DMS153 treated with DMSO at 0.1 percent for 48 hours (cell line): Measurements from ENCODE around the gene CERS1.

Experiments
- DNase-seq: peaks from one replicate; lab custom pipeline; 2025; ENCODE audit not compliant: unreplicated experiment; lab: John Stamatoyannopoulos, UW

CERS1 gene

DNA sequence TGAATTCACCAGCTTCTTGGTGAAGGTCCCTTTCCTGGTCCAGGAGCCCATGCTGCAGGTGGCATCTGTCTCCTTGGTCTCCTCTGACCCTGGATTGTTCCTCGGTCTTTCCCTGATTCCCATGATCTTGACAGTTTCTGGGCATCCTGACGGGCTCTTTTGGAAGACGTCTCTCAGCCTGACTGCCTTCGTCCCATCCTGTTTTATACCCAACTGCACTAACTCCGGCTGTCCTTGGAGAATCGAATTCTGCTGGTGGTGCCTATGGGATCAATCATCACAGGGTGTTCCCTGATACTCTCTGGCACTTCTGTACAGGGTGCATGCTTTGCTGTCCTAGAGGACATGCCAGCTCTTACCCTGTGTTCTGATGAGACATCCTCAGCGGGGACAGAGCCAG is 19.1 kb downstream of the CERS1 start:
- no peak for DNase-seq

DNA sequence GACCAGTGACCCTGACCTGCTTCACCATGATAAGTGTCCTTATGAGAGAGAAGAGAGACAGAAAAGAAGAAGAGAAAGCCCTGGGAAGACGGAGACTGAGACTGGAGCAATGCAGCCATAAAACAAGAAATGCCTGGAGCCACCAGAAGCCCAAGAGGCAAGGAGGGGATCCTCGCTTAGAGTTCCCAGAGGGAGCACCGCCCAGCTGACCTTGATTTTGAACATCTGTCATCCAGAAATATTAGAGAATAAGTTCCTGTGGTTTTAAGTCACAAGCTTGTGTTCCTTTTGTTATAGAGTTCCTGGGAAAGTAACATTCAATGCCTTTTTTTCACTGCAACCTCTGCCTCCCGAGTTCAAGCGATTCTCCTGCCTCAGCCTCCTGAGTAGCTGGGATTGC is 20.2 kb downstream of the CERS1 start:
- DNase-seq: no peak

DNA sequence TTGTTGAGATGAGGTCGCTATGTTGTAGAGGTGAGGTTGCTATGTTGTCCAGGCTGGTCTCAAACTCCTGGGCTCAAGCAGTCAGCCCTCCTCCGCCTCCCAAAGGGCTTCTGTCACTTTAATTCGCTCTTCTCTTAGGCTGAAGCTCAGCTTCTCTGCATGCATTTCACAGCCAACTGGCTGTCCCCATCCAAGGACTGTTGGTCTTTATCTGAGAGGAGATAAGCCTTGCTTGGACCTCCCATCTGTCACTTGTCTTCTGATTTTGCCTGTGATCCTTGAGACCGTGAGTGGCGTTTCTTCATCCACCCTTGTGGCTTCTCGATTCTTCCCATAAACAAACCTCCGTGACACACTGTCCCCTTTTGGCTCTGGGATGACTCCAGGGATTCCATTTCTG is 24.4 kb downstream of the CERS1 start:
- DNase-seq: no peak

DNA sequence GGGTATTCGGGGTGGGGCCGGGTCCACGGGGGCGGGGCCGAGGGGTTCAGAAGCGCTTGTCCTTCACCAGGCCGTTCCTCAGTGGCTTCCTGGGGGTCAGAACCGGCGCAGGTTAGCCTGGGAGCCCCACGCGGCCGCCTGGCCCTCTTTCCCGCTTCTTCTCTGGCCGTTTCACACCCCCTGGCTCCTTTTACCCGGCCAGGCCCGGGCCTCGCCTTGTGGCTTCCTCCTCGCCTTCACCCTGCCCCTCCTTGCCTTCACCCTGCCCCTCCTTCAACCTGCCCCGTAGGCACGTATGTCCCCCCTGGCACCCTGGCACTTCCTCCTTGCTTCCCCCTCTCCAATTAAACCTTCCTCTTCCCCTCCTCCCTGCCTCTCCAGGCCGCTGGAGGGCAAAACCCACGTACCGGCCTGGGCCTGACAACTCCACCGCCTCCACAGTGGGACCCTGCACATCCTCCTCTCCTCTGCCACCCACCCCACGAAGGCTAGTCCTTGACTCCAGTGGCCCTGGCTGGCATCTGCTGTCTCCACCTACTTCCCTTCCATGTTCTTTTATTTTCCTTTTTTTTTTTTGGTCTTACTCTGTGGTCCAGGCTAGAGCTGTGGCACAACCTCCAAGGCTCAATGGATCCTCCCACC is 25.3 kb downstream of the CERS1 start:
- no peak for DNase-seq

DNA sequence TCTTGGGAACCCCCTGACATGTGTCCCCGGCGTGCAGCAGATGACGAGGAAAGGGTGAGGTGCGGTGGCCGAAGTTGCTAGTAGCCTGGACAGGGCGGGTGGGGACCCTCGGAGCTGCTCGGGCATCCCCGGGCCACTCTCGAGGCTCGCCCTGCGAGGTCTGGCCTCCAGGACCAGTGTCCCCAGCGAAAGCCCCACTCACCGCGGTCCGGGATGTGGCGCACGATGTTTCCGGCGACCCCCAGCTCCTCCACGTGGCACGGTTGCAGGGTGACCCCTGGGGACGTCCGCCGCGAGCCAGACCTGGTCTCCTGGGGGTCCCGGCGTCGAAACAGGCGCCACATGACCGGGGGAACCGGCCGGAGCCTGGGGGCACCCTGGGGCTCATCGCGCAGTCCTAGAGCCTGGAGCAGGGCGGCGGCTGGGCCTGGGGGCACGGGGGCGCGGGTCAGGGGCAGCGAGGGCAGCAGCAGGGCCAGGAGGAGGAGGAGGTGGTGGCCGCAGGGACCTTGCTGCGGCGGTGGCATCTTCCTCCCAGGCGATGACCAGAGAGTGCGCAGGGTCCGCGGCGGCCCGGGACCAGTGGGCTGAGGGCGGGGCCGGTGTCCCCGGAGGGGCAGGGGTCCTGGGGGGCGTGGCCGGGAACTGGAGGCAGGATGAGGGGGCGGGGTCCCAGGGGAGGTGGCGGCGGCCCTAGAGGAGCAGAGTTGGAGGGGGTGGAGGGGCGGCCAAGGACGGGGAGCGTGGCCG is 26.0 kb downstream of the CERS1 start:
- no peak for DNase-seq

DNA sequence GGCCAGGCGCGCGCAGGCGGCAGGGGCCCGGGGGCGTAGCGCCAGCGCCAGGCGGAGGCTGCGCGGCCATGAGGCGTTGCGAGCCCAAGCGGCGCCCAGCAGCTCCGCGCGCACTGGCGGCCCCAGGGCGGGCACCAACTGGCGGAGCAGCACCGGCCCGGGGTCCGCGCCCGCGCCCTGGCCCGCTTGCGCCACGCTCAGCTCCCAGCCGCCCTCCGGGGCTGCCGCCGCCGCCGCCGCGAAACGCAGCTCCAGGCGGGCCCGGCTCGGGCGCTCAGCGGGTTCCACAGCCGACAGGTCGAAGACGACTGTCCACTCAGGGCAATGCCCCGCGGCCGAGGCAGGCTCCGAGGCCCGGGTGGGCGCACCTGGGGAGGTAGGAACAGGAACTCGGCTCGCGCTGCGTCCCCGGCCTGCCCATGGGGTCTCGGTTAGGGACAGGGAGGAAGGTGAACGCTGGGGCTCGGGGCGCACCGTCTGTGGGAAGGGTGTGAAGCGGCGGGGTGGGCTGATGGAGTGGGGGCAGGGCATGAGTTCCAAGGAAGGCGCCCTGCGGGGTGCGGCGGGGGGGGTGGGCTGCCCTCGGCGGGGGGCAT is 26.8 kb downstream of the CERS1 start:
- DNase-seq: no peak

DNA sequence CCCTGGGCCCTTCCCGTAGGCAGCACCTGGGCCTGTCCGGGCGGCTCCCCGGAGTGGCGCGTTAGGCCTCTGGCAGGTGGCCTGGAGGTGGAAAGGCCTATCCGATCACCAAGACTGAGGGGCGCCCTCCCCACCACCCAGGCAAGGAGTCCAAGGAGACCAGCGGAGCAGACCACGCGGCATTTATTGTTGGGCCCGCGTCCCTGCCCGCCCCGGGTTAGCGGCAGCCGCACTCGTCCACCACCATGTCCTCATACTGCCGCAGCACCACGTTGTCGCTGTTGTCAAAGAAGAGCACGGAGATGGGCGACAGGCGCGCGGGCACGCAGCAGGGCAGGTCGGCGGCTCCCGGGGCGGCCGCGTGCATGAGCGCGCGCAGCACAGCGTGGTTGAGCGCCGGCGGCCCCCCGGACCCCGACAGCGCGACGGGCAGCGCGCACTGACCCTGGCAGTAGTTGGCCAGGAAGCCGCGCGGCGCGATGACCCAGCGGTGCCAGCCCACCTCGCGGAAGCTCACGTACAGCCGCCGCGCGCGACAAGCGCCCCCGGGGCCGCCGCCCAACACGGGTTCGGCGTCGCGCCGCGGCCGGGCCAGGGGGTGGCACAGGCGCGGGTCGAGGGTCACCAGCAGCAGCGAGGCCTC is 27.5 kb downstream of the CERS1 start:
- no peak for DNase-seq

DNA sequence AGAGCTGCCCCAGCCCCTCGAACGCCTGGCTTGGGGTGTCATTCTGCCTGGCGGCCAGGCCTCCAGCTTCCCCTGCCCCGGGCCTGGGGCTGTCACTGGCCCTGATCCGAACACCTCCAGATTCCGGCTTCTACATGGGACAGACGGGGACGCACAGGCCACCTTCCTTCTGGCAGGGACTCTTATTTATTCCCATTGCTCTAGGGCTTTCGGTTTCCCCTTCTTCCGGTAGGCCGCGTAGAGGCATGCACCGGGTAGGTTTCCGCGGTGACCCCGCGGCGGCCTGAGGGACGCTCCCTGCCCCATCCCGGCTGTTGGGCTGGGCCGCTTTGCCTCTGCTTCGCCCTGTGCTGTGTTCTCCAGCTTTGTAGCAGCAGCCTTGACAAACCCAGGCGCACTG is 28.2 kb downstream of the CERS1 start:
- DNase-seq: no peak

DNA sequence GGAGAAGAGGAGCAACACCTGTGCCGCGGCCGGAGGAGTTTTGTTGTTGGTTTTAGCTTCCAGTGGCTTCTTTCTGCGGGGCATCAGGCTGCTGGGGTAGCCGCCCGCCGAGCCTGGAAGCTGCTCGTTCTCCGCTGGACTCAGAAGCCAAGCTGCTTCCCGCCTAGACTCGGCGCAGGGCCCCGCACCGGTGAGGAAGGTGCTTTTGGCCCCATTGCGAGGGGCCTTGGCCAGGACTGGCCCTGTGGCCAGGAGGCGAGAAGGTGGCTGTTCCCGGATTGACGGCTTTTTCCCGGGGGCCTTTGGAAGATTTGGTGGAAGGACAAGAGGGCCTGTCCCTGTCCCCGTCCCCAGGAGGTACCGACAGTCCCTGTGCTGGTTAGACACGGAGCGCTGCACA is 28.8 kb downstream of the CERS1 start:
- DNase-seq: no peak

DNA sequence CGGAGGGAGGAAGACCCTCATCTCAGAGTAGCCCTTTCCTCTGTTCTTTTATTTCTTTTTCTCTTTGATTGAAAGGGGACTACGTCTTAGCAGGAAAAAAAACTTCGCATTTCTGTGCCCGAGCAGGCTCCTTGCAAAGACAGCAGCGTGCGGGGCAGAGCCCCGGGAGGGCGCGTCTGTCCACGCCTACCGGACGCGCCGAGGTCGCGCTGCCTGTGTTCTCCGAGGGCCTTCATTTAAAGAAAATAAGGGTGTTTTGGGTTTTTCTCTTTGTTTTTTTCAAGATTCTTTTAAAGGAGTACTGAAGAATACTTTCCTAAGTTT is 29.2 kb downstream of the CERS1 start:
- no peak for DNase-seq

DNA sequence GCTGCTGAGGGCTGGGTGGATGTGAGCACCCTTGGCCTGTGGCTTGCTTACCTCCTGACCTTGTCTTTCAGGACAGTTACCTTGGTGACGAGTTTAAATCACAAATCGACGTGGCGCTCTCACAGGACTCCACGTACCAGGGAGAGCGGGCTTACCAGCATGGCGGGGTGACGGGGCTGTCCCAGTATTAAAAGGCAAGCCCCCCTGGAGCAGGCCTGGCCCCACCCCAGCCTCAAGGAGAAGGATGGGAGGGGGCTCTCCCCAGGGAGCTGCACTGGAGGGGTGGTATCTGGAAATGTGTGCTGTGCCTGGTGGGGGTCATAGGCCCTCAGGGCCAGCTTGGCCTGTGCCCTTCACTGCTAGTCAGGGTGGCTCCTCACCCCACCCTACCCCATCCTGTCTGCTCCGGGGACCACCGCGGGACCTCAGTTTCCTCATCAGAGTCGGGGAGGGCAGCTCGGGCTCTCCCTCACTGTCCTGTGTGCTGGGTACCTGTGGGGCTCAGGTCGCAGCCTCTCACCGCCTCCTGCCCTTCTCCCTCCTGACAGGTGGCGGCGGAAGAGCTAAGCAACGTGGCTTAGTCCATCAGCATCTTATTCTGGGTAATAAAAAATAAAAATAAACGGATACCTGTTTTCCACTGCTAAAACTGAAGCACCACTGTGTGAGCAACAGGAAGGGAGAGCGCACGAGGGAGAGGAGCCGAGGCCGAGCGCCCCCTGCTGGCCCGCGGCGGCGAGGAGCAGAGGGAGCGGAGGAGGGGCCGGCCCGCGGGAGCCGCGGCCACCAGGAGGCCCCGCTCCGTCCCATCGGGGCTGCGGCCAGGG is 29.8 kb downstream of the CERS1 start:
- no peak for DNase-seq

DNA sequence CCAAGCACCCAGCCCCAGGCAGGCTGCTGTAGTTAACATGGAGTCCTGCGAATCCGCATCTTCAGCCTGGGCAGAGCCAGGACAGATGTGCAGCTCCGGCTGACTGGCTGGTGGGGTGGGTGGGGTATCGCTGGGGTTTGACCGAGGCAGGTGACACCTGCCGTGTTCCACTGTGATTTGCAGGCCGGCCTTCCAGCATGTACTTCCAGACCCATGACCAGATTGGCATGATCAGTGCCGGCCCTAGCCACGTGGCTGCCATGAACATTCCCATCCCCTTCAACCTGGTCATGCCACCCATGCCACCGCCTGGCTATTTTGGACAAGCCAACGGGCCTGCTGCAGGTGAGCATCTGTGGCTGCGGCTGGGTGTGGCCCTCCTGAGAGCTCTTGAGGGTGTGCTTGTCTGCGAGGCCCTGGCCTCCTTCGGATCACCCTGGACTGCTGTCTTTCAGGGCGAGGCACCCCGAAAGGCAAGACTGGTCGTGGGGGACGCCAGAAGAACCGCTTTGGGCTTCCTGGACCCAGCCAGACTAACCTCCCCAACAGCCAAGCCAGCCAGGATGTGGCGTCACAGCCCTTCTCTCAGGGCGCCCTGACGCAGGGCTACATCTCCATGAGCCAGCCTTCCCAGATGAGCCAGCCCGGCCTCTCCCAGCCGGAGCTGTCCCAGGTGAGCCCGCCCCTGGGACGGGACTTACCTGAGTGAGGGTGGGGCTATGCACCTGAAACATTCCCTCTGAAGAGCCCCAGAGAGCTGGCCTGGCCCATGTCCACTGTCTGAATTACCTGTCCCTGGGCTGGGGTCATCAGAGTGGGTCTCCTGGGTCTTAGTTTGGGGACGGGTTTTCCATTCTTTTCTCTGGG is 30.6 kb downstream of the CERS1 start:
- no peak for DNase-seq

DNA sequence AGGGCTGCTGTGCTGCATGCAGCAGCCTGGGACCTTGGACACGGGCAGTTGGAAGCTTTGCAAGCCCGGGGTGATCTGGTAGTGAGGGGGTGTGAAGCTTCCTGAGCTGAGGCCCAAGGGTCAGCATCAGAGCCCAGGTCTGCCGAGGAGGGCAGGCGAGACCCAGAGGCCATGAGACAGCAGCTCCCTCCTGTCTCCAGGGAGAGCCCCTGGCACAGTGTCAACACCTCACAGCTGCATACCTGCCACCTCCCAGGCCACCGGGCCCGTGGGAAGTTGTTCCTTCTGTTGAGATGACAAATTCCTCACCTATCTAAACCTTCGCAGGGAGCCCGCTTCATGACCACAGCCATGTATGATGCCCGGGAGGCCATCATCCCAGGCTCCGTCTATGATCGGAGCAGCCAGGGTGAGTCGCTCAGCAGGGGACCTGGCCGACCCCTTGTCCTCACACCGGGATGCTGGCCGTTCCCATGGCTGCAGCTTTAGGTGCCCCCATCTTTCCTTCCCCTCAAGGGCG is 32.1 kb downstream of the CERS1 start:
- no peak for DNase-seq

DNA sequence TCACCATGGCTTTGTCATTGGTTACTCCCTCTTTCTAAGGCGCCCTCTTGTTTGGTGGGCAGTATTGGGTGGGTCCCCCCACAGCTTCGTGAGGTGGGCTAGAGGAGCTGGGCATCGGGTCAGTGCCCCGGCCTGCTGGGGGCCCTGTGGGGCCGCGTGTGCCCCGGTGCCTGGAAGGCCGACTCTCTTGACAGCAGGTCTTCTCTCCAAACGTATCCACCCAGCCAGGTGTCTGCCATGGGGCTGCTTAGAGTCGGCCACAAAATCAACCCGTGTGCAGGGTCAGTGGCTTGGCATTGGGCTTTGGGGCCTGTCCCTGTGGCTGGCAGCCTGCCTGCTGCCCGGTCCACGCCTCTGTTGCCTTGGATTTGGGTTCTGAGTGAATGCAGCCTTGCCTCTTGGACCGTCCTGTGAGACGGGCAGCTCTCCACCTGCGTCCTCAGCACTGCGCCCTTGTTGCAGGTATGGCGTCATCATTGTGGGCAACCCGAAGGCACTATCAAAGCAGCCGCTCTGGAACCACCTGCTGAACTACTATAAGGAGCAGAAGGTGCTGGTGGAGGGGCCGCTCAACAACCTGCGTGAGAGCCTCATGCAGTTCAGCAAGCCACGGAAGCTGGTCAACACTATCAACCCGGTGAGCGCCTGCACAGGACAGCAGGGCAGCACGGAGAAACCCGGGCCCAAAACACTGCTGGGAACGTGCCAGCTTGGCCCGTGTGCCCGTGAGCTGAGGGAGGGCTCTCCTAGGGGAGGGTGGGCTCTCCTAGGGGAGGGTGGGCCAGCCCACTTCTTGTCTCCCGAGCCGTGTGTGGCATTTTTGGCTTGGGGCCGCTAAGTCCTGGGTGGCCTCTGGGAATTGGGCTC is 32.7 kb downstream of the CERS1 start:
- DNase-seq: no peak

DNA sequence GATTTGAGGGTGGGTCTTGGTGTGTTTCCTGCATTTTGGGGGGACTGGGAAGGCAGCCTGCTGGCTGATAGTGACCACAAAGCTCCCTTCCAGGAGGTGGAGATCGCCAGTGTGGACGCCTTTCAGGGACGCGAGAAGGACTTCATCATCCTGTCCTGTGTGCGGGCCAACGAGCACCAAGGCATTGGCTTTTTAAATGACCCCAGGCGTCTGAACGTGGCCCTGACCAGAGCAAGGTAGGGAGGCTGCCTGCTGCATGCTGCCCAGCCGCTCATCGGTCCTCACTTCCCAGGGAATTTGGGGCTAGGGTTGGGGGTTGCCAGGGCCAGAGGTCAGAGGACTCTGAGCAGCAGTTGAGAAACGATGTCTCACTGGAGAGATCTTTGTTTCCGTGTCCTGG is 34.0 kb downstream of the CERS1 start:
- DNase-seq: no peak

DNA sequence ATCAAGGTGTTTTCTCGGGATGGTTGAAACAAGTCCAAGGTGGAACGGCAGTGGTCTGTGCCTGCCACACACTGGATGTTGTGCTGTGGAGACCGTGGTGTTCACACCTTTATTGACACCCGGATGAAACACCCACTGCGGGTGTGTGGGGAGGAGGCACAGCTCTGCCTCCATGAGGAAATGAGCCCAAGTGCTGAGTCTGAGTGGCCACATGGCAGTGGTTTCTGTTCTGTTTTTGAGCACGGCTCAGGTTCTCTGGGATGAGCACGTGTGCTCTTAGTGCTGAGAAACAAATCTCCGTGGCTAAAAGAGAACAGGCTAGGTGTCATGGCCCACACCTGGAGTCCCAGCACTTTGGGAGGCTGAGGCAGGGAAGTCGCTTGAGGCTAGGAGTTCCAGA is 34.7 kb downstream of the CERS1 start:
- no peak for DNase-seq

DNA sequence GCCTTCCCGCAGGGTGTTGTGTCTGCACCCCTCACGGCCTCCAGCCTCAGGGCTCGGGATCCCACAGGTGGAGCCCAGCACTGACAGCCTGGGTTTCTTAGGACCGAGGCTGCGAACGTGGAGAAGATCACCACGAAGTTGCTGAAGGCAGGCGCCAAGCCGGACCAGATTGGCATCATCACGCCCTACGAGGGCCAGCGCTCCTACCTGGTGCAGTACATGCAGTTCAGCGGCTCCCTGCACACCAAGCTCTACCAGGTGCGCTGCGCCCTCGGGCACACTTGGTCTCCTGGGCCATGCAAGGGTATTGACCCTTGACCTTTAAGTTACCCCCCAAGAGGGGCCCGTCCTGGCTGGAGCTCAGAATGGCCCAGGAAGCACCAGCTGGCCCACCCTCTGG is 35.2 kb downstream of the CERS1 start:
- no peak for DNase-seq

DNA sequence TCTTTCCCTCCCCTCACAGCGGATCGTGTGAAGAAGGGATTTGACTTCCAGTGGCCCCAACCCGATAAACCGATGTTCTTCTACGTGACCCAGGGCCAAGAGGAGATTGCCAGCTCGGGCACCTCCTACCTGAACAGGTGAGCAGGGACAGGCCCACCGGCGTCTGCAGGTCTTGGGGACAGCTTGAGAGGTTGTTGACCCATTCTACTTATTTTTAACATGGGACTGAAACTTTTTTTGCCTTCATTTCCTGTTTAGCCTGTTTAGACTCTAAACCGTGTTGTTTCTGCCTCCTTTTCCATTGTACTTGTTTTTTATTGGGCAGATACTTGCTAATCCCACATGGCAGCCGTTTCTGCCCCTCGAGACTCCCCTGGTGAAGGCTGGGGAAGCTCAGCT is 35.7 kb downstream of the CERS1 start:
- DNase-seq: no peak

DNA sequence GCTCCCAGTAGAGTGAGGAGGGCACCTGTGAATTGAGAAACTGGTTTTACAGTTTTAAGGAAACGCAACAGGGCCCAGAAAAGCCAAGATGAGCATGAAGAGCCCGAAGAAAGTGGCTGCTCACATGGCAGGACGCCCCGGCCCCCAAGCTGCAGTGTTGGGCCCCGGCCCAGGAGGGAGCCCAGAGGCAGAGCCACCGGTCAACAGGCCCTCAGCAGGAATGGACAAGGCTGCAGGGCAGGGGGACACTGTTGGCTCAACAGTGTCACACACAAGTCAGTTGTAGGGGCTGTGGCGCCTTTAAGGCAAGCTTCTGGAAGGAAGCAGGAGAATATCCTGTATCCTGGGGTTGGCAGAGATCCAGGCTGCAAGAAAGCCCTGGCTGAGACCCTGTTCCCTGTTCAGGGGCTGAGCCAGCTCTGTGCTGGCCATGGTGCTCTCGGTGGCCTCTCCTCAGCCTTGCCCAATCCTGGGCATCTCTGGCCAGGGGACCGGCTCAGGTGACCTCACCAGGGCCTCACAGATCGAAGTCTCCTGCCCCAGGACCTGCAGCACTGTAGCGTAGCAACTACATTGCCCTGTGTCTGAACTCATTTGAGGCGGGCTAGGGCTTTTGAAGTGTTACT is 36.2 kb downstream of the CERS1 start:
- DNase-seq: no peak
